B cell (primary cell): ENCODE measurements around the gene ZRANB3. TPM values are rescaled to one million over a fixed set of nuclear protein-coding genes. Genes with fewer than 3 reads are reported as not detected.

ENCODE experiments used
- ATAC-seq: fragments of 200-7000 bp; cut with Tn5 transposase; one replicate; pipeline ENCODE4 v1.10.0; 2021; ENCODE audit warnings: low read depth, mild to moderate bottlenecking, moderate number of reproducible peaks, moderate library complexity
- CTCF ChIA-PET: fragments of 350-600 bp; sonication (Branson Sonifier 250); formaldehyde crosslinking; loops from one replicate; lab custom pipeline; 2021; ENCODE audit warnings: antibody characterized with exemption, inconsistent platforms; lab: Charles Lee
- POLR2A ChIA-PET: fragments of 350-600 bp; sonication (Branson Sonifier 250); formaldehyde crosslinking; loops from one replicate; lab custom pipeline; 2021; ENCODE audit warnings: antibody characterized with exemption; lab: Charles Lee
- DNase-seq: peaks from one replicate; pipeline ENCODE4 v3.0.0; 2013
- H2AFZ ChIP-seq: 2 replicates; pipeline ENCODE4 v1.6.1; 2012; ENCODE audit warnings: mild to moderate bottlenecking, low read depth, low read length; ENCODE audit not compliant: insufficient read depth, poor library complexity, severe bottlenecking
- H3K27ac ChIP-seq, 2 donors: 1 replicate in 1 of 2; 2 replicates in 1 of 2; pipeline ENCODE4 v1.5.1; 2012 to 2013; ENCODE audit warnings: low read length in 2 of 2, mild to moderate bottlenecking in 2 of 2, moderate library complexity in 1 of 2
- H3K27me3 ChIP-seq, 4 experiments: fragments of 200-600 bp in 1 of 4; sonication (generic) in 1 of 4; replicated peaks in 1 of 4; 1 replicate in 2 of 4; 2 replicates in 2 of 4; pipeline versions ENCODE4 v1.6.1 to v1.7.0; 2013 to 2016; ENCODE audit warnings: low read length in 3 of 4, mild to moderate bottlenecking in 2 of 4, mixed read lengths in 1 of 4, moderate library complexity in 1 of 4; ENCODE audit not compliant: insufficient read depth in 4 of 4, control insufficient read depth in 3 of 4; ENCODE audit errors: control extremely low read depth in 1 of 4
- H3K36me3 ChIP-seq, 2 experiments: replicated peaks in 1 of 2; 1 replicate in 1 of 2; 2 replicates in 1 of 2; pipeline versions ENCODE4 v1.6.1 to v1.7.1; 2013; ENCODE audit warnings: low read length in 1 of 2; ENCODE audit not compliant: insufficient read depth in 2 of 2, control insufficient read depth in 1 of 2; ENCODE audit errors: control extremely low read depth in 1 of 2, extremely low read depth in 1 of 2
- H3K4me1 ChIP-seq, 2 donors: fragments of 200-600 bp in 1 of 2; sonication (generic) in 1 of 2; 1 replicate in 1 of 2; 2 replicates in 1 of 2; pipeline versions ENCODE4 v1.5.1 to v1.6.1; 2013 to 2017; ENCODE audit warnings: low read length in 2 of 2; ENCODE audit not compliant: control insufficient read depth in 2 of 2, insufficient read depth in 2 of 2
- H3K4me2 ChIP-seq: replicated peaks from 2 replicates; pipeline ENCODE3; 2012; ENCODE audit warnings: mild to moderate bottlenecking, low read depth, low read length; ENCODE audit not compliant: poor library complexity, severe bottlenecking
- H3K4me3 ChIP-seq, 5 experiments: fragments of 200-600 bp in 1 of 5; sonication (generic) in 1 of 5; 1 replicate in 3 of 5; 2 replicates in 2 of 5; pipeline versions ENCODE4 v1.5.1 to v1.7.0; 2011 to 2016; ENCODE audit warnings: low read length in 4 of 5, mild to moderate bottlenecking in 4 of 5, low read depth in 2 of 5, control low read depth in 1 of 5, moderate library complexity in 1 of 5; ENCODE audit not compliant: insufficient read depth in 1 of 5; ENCODE audit errors: control extremely low read depth in 1 of 5, extremely low read depth in 1 of 5
- H3K79me2 ChIP-seq: fragments of 200-600 bp; sonication (generic); one replicate; pipeline ENCODE4 v1.6.0; 2016; ENCODE audit warnings: low read length; ENCODE audit not compliant: control insufficient read depth, insufficient read depth
- H3K9ac ChIP-seq: fragments of 200-600 bp; sonication (generic); 2 replicates; pipeline ENCODE4 v1.6.1; 2017; ENCODE audit warnings: mild to moderate bottlenecking, low read length, moderate library complexity
- H3K9me3 ChIP-seq, 3 donors: one replicate each; pipeline versions ENCODE4 v1.6.1 to v1.7.1; 2013; ENCODE audit warnings: low read length in 2 of 3; ENCODE audit not compliant: control insufficient read depth in 2 of 3, insufficient read depth in 1 of 3; ENCODE audit errors: control extremely low read depth in 1 of 3
- H4K20me1 ChIP-seq: 2 replicates; pipeline ENCODE4 v1.6.0; 2012; ENCODE audit warnings: mild to moderate bottlenecking, low read length; ENCODE audit not compliant: insufficient read depth, control insufficient read depth, poor library complexity, severe bottlenecking
- H3K27ac Mint-ChIP-seq: one replicate; pipeline ENCODE4 v1.8.0; 2021; ENCODE audit warnings: mixed read lengths
- H3K27me3 Mint-ChIP-seq: one replicate; pipeline ENCODE4 v1.8.0; 2021; ENCODE audit warnings: mixed read lengths
- H3K4me1 Mint-ChIP-seq: one replicate; pipeline ENCODE4 v1.8.0; 2021; ENCODE audit warnings: mixed read lengths
- H3K4me3 Mint-ChIP-seq: one replicate; pipeline ENCODE4 v1.8.0; 2021; ENCODE audit warnings: mixed read lengths
- H3K9me3 Mint-ChIP-seq: one replicate; pipeline ENCODE4 v1.8.0; 2022; ENCODE audit warnings: mixed read lengths; ENCODE audit not compliant: insufficient read depth
- EZH2 ChIP-seq: IDR thresholded peaks from 2 replicates; pipeline ENCODE4 v1.6.1; 2012; ENCODE audit warnings: borderline replicate concordance, low read depth, mild to moderate bottlenecking, moderate library complexity, low read length; ENCODE audit not compliant: insufficient read depth, poor library complexity, severe bottlenecking
- WGBS: methylation state at CpG from one replicate; pipeline ENCODE4 v1.1.5; 2013; ENCODE audit warnings: missing lambda C conversion rate; ENCODE audit not compliant: insufficient coverage; 5-methylcytosine and 5-hydroxymethylcytosine counted together
- intact Hi-C: fragments of 100-400 bp; cut with micrococcal nuclease; formaldehyde crosslinking; loops from one replicate; pipeline ENCODE4 v1.10.0; 2022
- polyA plus RNA-seq: library from polyadenylated mRNA; depleted of rRNA; stranded (reverse); fragments of >200 nt; gene quantifications from 2 replicates; pipeline ENCODE4 v1.2.3, GENCODE V29; 2012
- total RNA-seq, 2 donors: library from RNA; stranded (reverse); fragments of 120-200 nt in 1 of 2; gene quantifications; 1 replicate in 1 of 2; 2 replicates in 1 of 2; pipeline versions ENCODE4 v1.2.3 to v1.2.4, GENCODE V29; 2013 to 2022
- TF ChIP-seq, protein P1 (sequence below): fragments of 200-600 bp; IDR thresholded peaks from one replicate; pipeline ENCODE4 v1.8.0; 2022; ENCODE audit warnings: antibody characterized with exemption, mild to moderate bottlenecking

The ZRANB3 gene
- total and polyA plus RNA-seq, 2 donors (not counting 1 experiment from before 2014, with no cell fraction given): 2.4 to 9.8 TPM

DNA sequence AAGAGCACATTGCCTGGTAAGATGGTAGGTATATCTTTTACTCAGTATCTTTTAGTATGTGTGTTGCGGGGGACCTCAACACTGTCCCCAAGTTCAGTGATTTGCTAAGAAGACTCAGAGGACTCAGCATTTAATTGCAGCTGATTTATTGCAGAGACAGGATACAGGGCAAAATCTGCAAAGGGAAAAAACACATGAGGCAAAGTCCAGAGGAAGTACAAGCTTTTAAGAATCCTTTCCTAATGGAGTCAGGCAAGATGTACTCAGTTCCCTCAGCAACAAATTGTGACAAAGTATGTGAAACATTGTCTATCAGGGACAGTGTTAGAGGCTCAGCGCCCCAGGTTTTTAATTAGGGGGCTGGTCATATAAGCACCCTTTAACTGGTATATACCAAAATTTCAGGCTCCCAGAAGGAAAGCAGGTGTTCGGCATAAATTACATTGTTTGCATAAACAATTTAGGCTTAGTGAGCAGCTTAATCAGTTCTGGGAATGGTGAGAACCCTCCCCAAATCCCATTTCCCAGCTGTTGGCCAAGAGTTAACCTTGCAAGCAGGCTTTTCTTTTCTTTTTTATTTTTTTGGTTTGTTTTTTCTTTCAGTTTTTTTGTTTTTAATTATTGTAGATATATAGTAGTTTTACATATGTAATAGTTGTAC lies 437.2 kb downstream of the ZRANB3 start:
- Mint-ChIP-seq H3K27me3 (no peaks in the 10 kb centered on the region), H3K4me3 (no peak overlapping the region)
- no peak for DNase-seq

DNA sequence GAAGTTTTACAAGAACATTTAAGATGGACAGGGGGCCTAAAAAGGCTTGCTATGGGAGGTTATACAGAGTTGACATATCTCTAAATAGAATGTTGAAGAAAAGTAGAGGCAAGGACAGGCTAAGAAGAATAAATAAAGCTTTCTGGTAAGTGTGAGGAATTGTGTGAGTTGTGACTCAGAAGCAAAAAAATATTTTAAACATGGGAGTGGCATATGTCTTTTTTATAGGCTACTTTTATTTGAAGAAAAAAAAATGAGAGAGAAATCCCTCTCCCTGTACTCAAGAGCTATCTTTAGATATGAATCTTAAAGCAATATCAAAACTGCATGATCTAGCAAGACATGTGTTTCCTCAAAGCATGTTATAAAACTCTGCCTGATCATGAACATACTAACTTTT lies 437.8 kb downstream of the ZRANB3 start:
- no peak for DNase-seq
- no peak overlapping the region for H2AFZ ChIP-seq
- H4K20me1 ChIP-seq: peaks cover 10% of the 10 kb centered on the region
- H3K4me2 ChIP-seq: no peak overlapping the region
- Mint-ChIP-seq H3K9me3 (peaks cover 3% of the 10 kb centered on the region), H3K4me1 (no peaks in the 10 kb centered on the region), H3K27me3 (no peaks in the 10 kb centered on the region), H3K27ac (no peak overlapping the region), H3K4me3 (no peak overlapping the region)
- ChIA-PET POLR2A (no interaction called here), CTCF (no interaction called here)
- no peak overlapping the region for H3K9ac ChIP-seq
- H3K4me1 ChIP-seq: no peaks in the 10 kb centered on the region
- intact Hi-C loops: no loop called here
- peaks cover 0 to 3% (median 1%) of the 10 kb centered on the region in 3 donors for H3K9me3 ChIP-seq
- H3K36me3 ChIP-seq: peaks cover 5 to 31% of the 10 kb centered on the region in 2 experiments
- no peak overlapping the region for H3K4me3 ChIP-seq
- H3K27ac ChIP-seq: no peak overlapping the region
- peaks cover 2% of the 10 kb centered on the region for H3K79me2 ChIP-seq
- no peaks in the 10 kb centered on the region for H3K27me3 ChIP-seq
- no peak for TF ChIP-seq EZH2
- ATAC-seq: no peak

More for the DNA sequence above, 437.2 kb downstream of the ZRANB3 start:
- Histone ChIP-seq H3K79me2 (no peaks in the 10 kb centered on the region), H3K4me3 (no peak overlapping the region), H4K20me1 (peaks cover 8% of the 10 kb centered on the region), H3K27ac (no peak overlapping the region), H3K4me2 (no peak overlapping the region), H3K4me1 (no peaks in the 10 kb centered on the region), H2AFZ (no peak overlapping the region), H3K9ac (no peak overlapping the region), H3K9me3 (peaks cover 0 to 3% (median 1%) of the 10 kb centered on the region in 3 donors), H3K27me3 (no peaks in the 10 kb centered on the region), H3K36me3 (peaks cover 5 to 31% of the 10 kb centered on the region in 2 experiments)
- Mint-ChIP-seq H3K27ac (no peak overlapping the region), H3K4me1 (no peaks in the 10 kb centered on the region), H3K9me3 (peaks cover 3% of the 10 kb centered on the region)
- intact Hi-C loops: no loop called here
- ChIA-PET POLR2A (interaction anchor here (0.5 kb wide), 1 partner anchor 19 kb away, joined by 3 read pairs; no protein-coding TSS in a partner anchor), CTCF (no interaction called here)
- TF ChIP-seq, protein P1, sequence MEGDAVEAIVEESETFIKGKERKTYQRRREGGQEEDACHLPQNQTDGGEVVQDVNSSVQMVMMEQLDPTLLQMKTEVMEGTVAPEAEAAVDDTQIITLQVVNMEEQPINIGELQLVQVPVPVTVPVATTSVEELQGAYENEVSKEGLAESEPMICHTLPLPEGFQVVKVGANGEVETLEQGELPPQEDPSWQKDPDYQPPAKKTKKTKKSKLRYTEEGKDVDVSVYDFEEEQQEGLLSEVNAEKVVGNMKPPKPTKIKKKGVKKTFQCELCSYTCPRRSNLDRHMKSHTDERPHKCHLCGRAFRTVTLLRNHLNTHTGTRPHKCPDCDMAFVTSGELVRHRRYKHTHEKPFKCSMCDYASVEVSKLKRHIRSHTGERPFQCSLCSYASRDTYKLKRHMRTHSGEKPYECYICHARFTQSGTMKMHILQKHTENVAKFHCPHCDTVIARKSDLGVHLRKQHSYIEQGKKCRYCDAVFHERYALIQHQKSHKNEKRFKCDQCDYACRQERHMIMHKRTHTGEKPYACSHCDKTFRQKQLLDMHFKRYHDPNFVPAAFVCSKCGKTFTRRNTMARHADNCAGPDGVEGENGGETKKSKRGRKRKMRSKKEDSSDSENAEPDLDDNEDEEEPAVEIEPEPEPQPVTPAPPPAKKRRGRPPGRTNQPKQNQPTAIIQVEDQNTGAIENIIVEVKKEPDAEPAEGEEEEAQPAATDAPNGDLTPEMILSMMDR: no peak
- TF ChIP-seq EZH2: no peak
- 100% methylated on average over 1 of the region's 3 CpGs for WGBS
- ATAC-seq: no peak
